Hematopoietic multipotent progenitor cell treated with erythropoietin and hydrocortisone succinate and interleukin-3 and kit ligand, for 17 days (in vitro differentiated cells): Measurements from ENCODE around the gene LIN7B.
"Not testable (repeated sequence)": the region's sequence is repeated elsewhere in the genome, so short reads cannot be mapped to it uniquely, and the experiment has no call there.

Source experiments
- DNase-seq: peaks from one replicate; pipeline ENCODE4 v3.0.0-alpha.2; 2015; ENCODE audit warnings: low spot score

LIN7B gene

GRCh38 chr19:49145573-49146407 is 31.6 kb downstream of the LIN7B start:
- DNase-seq, result peak; percentile 75

- DNase-seq, result not testable (repeated sequence)
Measured at GRCh38 chr19:49146408-49146770, 32.2 kb downstream of the LIN7B start.

GRCh38 chr19:49148044-49148682 is 34.0 kb downstream of the LIN7B start:
- DNase-seq, result no peak

GRCh38 chr19:49148784-49149651 is 34.8 kb downstream of the LIN7B start:
- peak; percentile 95 for DNase-seq

GRCh38 chr19:49149652-49150105 is 35.5 kb downstream of the LIN7B start:
- no peak for DNase-seq

- peak; percentile 38 for DNase-seq
Measured at GRCh38 chr19:49150106-49150943, 36.2 kb downstream of the LIN7B start.

GRCh38 chr19:49150944-49151243 is 36.7 kb downstream of the LIN7B start:
- DNase-seq, result no peak

- DNase-seq, result peak; percentile 48
Measured at GRCh38 chr19:49151267-49152118, 37.3 kb downstream of the LIN7B start.

- no peak for DNase-seq
Measured at GRCh38 chr19:49152119-49152550, 38.0 kb downstream of the LIN7B start.

GRCh38 chr19:49153167-49153809 is 39.1 kb downstream of the LIN7B start:
- DNase-seq, result no peak

GRCh38 chr19:49154279-49154678 is 40.1 kb downstream of the LIN7B start:
- no peak for DNase-seq

- DNase-seq, result no peak
Measured at GRCh38 chr19:49155005-49155819, 41.0 kb downstream of the LIN7B start, which contains the start of gene HRC. TSS of gene HRC (minus strand) at chr19:49155396. CDS start at chr19:49155237, 159 bp downstream.

GRCh38 chr19:49155820-49156346 is 41.7 kb downstream of the LIN7B start:
- DNase-seq, result no peak

GRCh38 chr19:49157445-49158224 is 43.5 kb downstream of the LIN7B start, which contains the start of gene TRPM4:
TSS of gene TRPM4 (plus strand) at chr19:49157792. CDS start at chr19:49157867, 75 bp downstream.
- no peak for DNase-seq

- no peak for DNase-seq
Measured at GRCh38 chr19:49160450-49161189, 46.5 kb downstream of the LIN7B start.

GRCh38 chr19:49161987-49162386 is 47.8 kb downstream of the LIN7B start:
- DNase-seq, result no peak

- no peak for DNase-seq
Measured at GRCh38 chr19:49165111-49165750, 51.1 kb downstream of the LIN7B start.
